AG04449 (cell line): ENCODE data around the gene PEF1.

Experiments
- CTCF ChIA-PET: fragments of 350-600 bp; formaldehyde crosslinking; extraction: SDS; loops from one replicate; lab custom pipeline; 2021; ENCODE audit warnings: antibody characterized with exemption; lab: Yijun Ruan, JAX
- POLR2A ChIA-PET: fragments of 400-600, 350-600 bp; formaldehyde crosslinking; extraction: SDS; loops from one replicate; lab custom pipeline; 2020; ENCODE audit warnings: antibody characterized with exemption, inconsistent platforms; lab: Yijun Ruan, JAX
- DNase-seq: peaks from one replicate; pipeline ENCODE4 v3.0.0-alpha.2; 2010; ENCODE audit warnings: low read depth, low spot score
- H3K4me3 ChIP-seq: 2 replicates; pipeline ENCODE4 v1.5.1; 2011; ENCODE audit warnings: low read depth, mild to moderate bottlenecking, control low read depth, low read length
- CTCF ChIP-seq: IDR thresholded peaks from one replicate; pipeline ENCODE4 v1.5.1; 2011; ENCODE audit warnings: mild to moderate bottlenecking, moderate library complexity, low read length, control low read depth, inconsistent platforms; ENCODE audit not compliant: insufficient read depth; ENCODE audit errors: missing control alignments

Gene PEF1

DNA sequence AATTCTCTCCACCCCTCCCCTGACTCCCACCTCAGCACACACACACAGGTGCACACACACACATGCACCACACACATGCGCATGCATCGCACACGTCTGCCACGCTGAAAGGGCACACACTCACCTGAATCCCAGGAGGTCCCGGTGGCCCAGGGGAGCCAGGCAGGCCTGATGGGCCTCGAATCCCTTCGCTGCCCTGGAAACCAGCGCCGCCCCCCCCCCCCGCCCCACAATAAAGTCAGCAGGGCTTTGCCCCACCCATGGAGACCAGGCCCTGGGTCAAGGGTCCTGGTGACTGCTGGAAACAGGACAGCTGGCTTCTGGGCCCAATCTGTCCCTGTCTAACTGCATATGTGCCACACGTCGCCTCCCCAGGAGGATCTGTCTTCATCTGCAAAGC is 17.8 kb upstream of the PEF1 start:
- H3K4me3 ChIP-seq = no peak overlapping the region
- no peak for TF ChIP-seq CTCF
- DNase-seq = no peak
- CTCF ChIA-PET = interaction anchor here (0.6 to 9.6 kb wide), 18 partner anchors 11 to 400 kb away, joined by 3 to 107 read pairs (median 8); partner anchors contain the start of genes COL16A1 and PEF1
- POLR2A ChIA-PET = no interaction called here

DNA sequence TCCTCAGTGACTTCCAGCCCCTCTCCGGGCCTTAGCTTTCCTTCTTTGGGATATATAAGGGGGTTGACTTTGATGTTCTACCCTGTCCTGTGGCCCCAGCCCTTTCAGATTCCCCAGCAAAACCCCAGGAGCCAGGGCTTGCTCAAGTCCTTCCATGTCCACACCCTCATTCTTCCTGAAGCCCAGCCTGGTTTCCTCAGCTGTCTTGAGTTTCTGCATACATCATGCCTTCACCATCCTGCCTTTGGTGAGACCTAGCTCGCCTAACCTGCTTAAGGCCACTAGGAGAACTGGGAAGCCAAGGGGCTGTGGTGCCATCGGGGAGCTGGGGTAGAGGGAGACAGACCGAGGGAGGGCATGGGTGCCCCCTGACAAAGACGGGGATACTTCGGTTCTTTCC is 17.2 kb upstream of the PEF1 start:
- CTCF ChIA-PET = interaction anchor here (0.9 to 9.6 kb wide), 13 partner anchors 8 to 302 kb away, joined by 3 to 107 read pairs (median 32); partner anchors contain the start of gene COL16A1
- POLR2A ChIA-PET = interaction anchor here (0.9 kb wide), 1 partner anchor 129 kb away, joined by 4 read pairs; no protein-coding TSS in a partner anchor
- no peak for TF ChIP-seq CTCF
- DNase-seq = no peak
- H3K4me3 ChIP-seq = no peak overlapping the region

GRCh38 chr1:31660871-31661455 is 16.3 kb upstream of the PEF1 start:
- H3K4me3 ChIP-seq = no peak overlapping the region
- ChIA-PET POLR2A (interaction anchor here (0.9 to 1.2 kb wide), 2 partner anchors 129 to 130 kb away, joined by 3 to 4 read pairs; no protein-coding TSS in a partner anchor), CTCF (interaction anchor here (0.9 to 9.6 kb wide), 9 partner anchors 9 to 129 kb away, joined by 3 to 107 read pairs (median 32); partner anchors contain the start of gene COL16A1)
- DNase-seq = no peak
- no peak for TF ChIP-seq CTCF

DNA sequence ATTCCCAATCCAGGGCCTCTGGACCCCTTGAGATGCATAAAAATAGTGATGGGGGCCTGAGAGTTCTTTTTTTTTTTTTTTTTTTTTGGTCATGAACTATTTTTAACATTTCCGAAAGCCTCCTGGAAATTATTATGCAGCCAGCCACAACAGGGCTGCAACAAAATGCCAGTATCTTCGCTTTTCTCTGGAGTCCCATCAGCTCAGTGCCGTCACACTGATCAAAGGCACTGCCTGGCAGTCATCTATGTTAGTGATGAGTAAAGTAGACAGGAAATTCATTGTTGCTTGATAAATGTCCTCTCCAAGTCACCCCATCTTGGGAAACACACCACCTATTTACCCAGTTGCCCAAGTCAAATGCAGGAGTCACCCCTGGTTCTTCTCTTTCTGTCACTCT is 15.2 kb upstream of the PEF1 start:
- ChIA-PET CTCF (interaction anchor here (1.0 to 9.6 kb wide), 7 partner anchors 10 to 130 kb away, joined by 3 to 92 read pairs (median 8); no protein-coding TSS in a partner anchor), POLR2A (interaction anchor here (1.3 kb wide), 1 partner anchor 12 kb away, joined by 4 read pairs; no protein-coding TSS in a partner anchor)
- no peak for DNase-seq
- no peak for TF ChIP-seq CTCF
- H3K4me3 ChIP-seq = no peak overlapping the region

- no peak for DNase-seq
- TF ChIP-seq CTCF = no peak
- POLR2A ChIA-PET = interaction anchor here (1.1 to 1.3 kb wide), 2 partner anchors 8 to 11 kb away, joined by 4 read pairs; no protein-coding TSS in a partner anchor
- no peak overlapping the region for H3K4me3 ChIP-seq
- CTCF ChIA-PET = interaction anchor here (1.0 to 7.7 kb wide), 11 partner anchors 8 to 131 kb away, joined by 3 to 39 read pairs (median 5); no protein-coding TSS in a partner anchor
These were observed 14.0 kb upstream of the PEF1 start for GRCh38 chr1:31658721-31659120.

DNA sequence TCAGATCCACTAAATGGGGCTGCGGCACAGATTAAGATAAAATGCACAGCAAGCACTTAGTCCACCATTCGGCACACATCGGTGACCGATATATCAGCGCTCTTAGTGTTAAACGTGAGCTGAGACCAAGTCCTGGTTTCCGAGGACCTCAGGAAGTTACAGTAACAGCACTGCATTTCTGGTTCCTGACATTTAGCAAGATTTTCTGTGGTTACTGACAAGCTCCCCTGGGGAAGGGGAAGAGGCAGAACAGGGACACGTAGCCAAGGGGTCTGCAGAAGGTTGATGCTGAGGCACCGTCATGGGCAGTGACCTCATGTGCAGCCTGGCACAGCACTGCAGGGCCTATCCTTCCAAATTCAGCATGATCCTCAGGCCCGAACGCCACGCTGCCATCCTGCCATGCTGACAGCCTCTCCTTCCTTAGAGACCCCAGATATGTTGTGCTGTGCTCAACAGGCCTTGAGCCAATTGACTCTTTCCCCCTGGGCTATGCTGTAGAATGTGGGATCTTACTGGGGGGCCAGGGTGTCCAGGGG is 13.4 kb upstream of the PEF1 start:
- no peak for TF ChIP-seq CTCF
- no peak for DNase-seq
- H3K4me3 ChIP-seq = no peak overlapping the region
- CTCF ChIA-PET = interaction anchor here (1.1 to 5.5 kb wide), 8 partner anchors 9 to 132 kb away, joined by 3 to 32 read pairs (median 5); no protein-coding TSS in a partner anchor
- POLR2A ChIA-PET = interaction anchor here (1.1 kb wide), 1 partner anchor 8 kb away, joined by 4 read pairs; no protein-coding TSS in a partner anchor
